NCI-H524 treated with DMSO at 0.1 percent for 48 hours (cell line): ENCODE measurements around the gene BRF1.
A peak's percentile ranks its signal among the peaks of the same experiment; 100 is the strongest.

Experiments used
- DNase-seq: peaks from one replicate; lab custom pipeline; 2025; lab: John Stamatoyannopoulos, UW

The BRF1 gene

DNA sequence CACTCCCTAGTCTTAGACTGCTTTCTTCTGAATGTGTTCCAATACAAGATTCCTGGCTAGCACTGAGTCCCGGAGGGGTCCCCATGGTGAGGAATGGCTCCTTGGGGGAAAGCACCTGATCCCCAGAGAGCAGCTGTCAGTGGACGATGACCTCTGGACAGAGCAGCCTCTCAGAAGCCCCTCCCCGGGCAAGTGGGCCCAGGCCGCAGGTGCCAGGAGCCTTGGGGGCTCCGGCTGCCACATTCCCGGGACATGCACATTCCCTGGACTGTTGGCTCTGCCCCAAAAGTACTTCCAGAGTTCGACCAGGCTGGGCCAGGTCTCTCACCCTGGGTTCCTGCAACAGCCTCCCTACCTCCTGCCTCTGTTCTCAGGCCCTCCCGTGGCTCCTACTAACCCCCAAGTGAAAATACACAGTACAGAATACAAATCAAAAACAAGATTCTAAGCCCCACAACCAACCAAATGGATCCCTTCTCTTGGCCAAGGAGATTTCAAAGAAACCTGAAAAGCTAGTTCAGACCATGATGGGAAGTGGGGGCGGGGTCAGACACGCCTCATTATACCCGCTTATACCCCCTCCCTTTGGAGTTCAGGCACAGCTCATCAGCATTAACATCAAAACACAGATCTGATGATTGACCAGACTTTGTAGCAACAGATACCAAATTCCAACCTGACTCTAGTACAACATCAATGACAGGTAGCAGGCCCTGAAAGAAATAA is 75.8 kb downstream of the BRF1 start:
- DNase-seq, result no peak

DNA sequence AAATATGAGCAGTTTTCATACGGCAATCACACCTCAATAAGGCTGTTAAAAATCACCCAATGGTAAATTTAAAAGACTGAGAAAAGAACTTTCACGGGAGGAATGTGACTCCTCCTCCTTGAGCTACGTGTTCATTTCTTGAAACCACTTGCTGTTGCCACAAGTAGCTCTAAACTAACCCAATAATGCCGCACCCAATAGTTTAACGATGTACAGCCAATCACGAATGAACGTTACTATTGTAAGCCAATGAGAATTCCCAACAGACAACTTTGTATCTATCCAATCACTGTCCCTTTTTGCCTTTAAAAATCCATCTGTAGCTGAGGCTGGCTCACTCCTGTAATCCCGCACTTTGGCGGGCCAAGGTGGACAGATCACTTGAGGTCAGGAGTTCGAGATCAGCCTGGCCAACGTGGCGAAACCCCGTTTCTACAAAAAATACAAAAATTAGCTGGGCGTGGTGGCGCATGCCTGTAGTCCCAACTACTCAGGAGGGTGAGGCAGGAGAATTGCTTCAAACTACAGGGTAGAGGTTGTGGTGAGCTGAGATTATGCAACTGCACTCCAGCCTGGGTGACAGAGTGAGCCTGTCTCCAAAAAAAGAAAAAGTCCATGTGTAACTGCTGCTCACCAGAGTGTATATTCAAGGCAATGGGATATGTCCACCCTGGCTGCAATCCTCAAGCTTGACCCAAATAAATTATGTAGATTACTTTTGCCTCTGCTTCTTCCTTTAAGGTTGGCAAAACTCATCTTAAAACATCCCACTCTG is 76.8 kb downstream of the BRF1 start:
- no peak for DNase-seq

- DNase-seq, result no peak
These were observed 77.5 kb downstream of the BRF1 start for GRCh38 chr14:105223260-105223659.

GRCh38 chr14:105221598-105222178 is 79.1 kb downstream of the BRF1 start:
- DNase-seq, result no peak

DNA sequence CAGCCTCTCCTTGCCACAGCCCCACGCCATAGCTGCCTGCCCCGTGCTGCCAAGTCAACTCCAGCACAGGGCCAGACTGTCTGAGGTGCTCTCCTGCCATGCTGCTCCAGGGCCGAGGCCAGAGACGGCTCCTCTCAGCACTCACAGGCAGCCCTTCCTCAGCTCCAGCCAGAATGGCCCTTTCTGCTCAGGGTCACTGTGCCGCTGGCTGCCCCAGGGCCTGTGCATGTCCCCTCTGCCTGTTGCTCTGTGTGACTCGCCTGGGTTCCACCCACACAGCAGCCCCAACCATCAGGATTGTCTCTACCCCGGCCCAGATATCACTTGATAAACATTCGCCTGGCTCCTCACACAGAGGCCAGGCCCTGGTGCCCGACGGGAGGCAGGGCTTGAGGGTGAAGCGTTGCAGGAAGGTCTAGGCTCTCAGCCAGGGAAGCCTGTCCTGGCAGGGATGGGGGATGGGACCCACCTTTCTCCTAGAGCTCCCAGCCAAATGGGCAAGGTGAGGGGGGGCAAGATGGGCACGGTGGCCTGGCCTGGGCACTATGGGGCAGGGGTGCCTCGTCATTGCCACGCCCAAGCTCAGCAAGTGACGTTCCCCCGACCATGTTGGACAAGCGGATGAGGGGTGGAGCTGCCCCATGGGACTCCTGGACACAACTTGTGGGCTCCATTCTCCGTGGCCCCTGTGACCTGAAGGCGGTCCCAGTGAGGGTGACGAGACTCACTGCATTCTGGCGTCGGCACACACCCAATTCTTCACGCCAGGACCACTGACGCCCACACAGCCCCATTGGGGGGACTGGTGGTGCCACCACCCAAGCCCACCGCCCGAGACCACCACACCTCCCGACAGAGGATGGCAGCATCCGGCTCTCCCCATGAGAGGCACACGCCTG is 79.9 kb downstream of the BRF1 start:
- DNase-seq, result no peak

- no peak for DNase-seq
These were observed 81.0 kb downstream of the BRF1 start for GRCh38 chr14:105219753-105220152.

DNA sequence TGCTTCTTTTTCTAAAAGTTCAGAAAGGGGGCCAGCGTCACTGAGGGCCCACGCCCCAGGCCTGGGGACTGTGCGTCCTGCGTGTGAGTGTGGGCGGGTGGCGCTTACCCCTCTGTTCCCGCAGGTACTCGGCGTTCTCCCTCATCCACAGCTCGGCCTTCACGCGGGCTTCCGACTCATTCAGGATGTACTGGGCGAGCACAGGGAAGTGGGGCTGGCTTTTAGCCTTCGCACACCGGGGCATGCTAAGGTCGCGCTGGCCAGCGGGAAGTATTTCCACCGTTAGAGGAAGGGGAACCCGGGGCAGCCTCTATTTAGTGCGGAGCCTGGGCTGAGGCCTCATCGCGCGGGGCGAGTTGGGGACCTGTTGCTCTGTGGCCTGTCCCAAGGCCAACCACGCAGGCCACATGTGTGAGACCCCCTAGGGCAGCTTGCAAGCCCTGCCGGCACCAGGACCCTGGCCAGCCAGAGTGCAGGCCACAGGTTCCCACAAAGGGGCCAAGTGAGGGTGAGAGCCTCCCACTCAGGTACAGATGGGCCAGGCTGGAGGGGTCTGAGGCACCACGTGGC is 81.7 kb downstream of the BRF1 start:
- DNase-seq, result no peak

GRCh38 chr14:105218611-105219010 is 82.2 kb downstream of the BRF1 start:
- no peak for DNase-seq

GRCh38 chr14:105217774-105218173 is 83.0 kb downstream of the BRF1 start:
- DNase-seq, result no peak

GRCh38 chr14:105216490-105217247 is 84.1 kb downstream of the BRF1 start:
- no peak for DNase-seq

- DNase-seq, result no peak
These were observed 85.2 kb downstream of the BRF1 start for GRCh38 chr14:105215602-105216001.

GRCh38 chr14:105214324-105214915 is 86.4 kb downstream of the BRF1 start:
- no peak for DNase-seq

DNA sequence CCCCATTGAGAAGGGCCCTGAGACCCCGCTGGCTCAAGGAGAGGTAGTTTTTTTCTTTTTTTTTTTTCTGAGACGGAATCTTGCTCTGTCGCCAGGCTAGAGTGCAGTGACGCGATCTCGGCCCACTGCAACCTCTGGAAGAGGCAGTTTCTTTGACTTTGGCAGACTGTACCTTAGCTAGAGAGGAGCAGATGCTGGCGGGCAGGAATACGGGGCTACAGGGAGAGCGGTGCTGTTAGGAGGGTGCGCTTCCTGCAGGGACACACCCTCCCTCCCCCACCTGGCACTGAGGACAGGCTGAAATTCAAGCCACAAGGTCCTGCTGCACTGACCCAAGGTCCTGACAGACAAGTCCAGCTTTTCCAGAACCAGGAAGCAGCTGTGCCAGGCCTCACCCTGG is 87.4 kb downstream of the BRF1 start:
- DNase-seq, result no peak

- peak; percentile 89 for DNase-seq
These were observed 88.1 kb downstream of the BRF1 start for GRCh38 chr14:105212541-105213300.

DNA sequence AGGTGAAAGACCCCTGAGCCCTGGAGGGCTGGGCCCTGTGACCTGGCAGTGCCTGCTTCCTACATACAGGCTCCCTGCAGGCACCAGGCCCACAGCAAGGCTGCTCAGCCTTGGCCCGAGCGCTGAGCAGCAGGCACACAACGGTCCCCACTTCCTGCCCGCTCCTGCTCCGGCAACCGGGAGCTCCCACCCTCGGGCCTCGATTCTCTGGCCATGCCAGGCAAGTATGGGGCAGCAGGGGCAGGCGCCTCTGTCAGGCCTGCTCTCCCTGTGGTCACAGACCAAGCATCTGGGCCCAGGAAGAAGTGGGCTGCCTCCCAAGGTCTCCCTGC is 89.1 kb downstream of the BRF1 start:
- DNase-seq, result no peak

DNA sequence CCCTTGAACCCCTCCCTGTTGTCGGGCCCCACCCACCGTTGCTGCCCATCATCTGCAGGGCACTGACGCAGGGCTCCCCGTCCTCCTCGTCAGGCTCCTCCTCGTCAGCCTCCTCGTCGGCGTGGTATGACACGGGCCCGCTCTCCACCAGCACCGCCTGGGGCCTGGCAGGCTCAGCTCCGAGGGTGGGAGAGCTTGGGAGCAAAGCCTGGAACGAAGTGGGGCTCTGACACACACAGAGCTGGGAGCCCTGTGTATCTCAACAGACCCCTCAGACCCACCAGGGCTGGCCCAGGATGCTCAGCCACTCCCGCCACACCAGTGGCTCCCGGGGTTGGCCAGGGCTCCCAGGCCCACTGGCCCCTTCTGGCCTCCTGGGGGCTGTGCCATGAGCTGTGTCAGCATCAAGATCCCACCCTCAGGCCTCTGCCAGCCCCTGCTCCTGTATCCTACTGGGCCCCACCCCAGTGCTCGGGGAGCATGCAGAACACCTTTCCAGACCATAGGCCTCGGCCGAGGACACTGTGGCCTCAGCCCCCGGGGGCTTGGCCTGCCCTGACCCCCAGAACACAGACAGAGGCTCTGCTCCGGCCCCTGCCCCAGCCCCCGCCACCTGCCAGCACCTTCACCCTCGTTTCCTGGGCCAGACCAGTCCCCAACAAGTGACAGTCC is 89.6 kb downstream of the BRF1 start:
- DNase-seq, result no peak

- DNase-seq, result no peak
These were observed 90.4 kb downstream of the BRF1 start for GRCh38 chr14:105210266-105211025.

DNA sequence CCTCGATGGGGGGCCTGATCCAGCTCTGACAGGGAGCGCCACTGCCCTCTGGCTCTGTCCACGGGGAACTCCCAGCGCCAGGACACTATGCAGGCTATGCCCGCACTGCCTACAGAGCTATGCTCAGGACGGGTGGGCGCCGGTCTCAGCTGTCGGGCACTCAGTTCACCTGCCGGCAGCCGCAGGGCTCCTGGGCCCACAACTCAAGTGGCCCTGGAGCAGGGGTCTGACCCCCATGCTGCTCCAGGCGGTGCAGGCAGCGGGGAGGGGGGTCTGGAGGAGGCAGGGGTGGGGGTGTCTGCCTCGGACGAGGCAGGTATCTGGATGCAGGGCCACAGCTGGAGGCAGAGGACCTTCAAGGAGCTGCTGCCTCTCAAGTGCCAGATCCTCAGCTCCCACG is 91.2 kb downstream of the BRF1 start:
- DNase-seq, result no peak

DNA sequence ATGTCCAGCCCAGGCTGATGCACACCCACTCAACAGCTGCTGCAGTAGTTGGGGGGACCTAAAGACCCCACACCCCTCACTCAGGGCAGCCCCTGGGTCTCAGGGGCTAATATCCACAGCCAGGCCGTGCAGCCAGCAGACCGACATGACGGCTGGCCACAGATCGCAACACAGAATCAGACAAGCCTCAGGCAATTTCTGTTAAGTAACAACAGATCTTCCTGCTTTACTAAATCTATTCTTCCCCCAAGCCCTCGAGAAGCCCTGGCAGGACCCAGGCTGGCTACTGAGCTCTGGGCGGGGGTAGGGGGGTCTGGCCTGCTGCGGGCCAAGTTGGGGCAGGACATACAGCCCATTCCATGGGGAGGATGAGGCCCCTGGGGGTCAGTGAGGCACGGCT is 91.7 kb downstream of the BRF1 start:
- DNase-seq, result no peak
